Peyer's patch (tissue), 4 donors: ENCODE results near the gene BDKRB2. TPM values are rescaled to one million over a fixed set of nuclear protein-coding genes. Genes with fewer than 3 reads are reported as not detected.

Source experiments
- small RNA-seq, 2 donors: library from RNA; depleted of rRNA; stranded (forward); fragments of <200 nt; gene quantifications; one replicate each; pipeline ENCODE3, GENCODE V24; 2016
- total RNA-seq, 4 donors: library from RNA; depleted of rRNA; stranded (reverse); fragments of >200 nt; gene quantifications; one replicate each; pipeline ENCODE4 v1.1.0, GENCODE V29; 2016

Gene BDKRB2
- total RNA-seq, 4 donors from 2014 or later, result 12.4 to 18.9 (median 16.9) TPM

Small RNAs within 50 kb of the gene (small RNA-seq; reads per million reads assigned to genes)
- gene CKS1BP1, result 0 reads per million in 2 donors

Other genes starting within 250 kb of the BDKRB2 start
- gene C14orf132, start 165.5 kb upstream of the BDKRB2 start, total RNA-seq, result 1 to 10 TPM; 1.2 to 6.2 (median 4.5) TPM
- gene BDKRB1, start 51.4 kb downstream of the BDKRB2 start, total RNA-seq, result 1 to 10 TPM; 2.2 to 3.4 (median 2.8) TPM
- gene ATG2B, start 158.5 kb downstream of the BDKRB2 start, total RNA-seq, result 10 to 100 TPM; 39.8 to 85.8 (median 47.4) TPM
- 100 to 1,000 TPM in 1 of 4 donors, 10 to 100 TPM in 3; 56.8 to 140 (median 62.8) TPM for gene GSKIP, start 158.7 kb downstream of the BDKRB2 start, total RNA-seq
- 10 to 100 TPM in 1 of 4 donors, 1 to 10 TPM in 2, not detected in 1; 6.2 to 10.8 (median 9.1) TPM for gene AK7, start 187.3 kb downstream of the BDKRB2 start, total RNA-seq